Small intestine (tissue), 7 donors: ENCODE data around the gene CIB2. TPM values are rescaled to one million over a fixed set of nuclear protein-coding genes. Genes with fewer than 3 reads are reported as not detected.

ENCODE experiments used
- DNase-seq, 2 donors: peaks; one replicate each; pipeline versions ENCODE4 v3.0.0 to v3.0.0-alpha.2; 2013
- FAIRE-seq: peaks from 2 replicates; lab custom pipeline; 2012; peaks lifted over from hg19 to GRCh38; lab: Jason Lieb, UNC
- H3K27ac ChIP-seq, 3 donors: one replicate each; pipeline ENCODE4 v1.5.1; 2013; ENCODE audit warnings: low read length in 2 of 3, mild to moderate bottlenecking in 2 of 3, control low read depth in 1 of 3, inconsistent platforms in 1 of 3, low read depth in 1 of 3, moderate library complexity in 1 of 3
- H3K27me3 ChIP-seq, 3 donors: one replicate each; pipeline ENCODE4 v1.6.1; 2013; ENCODE audit warnings: low read length in 3 of 3, inconsistent platforms in 1 of 3; ENCODE audit not compliant: control insufficient read depth in 3 of 3, insufficient read depth in 3 of 3
- H3K36me3 ChIP-seq, 3 donors: one replicate each; pipeline ENCODE4 v1.6.1; 2013; ENCODE audit warnings: low read length in 3 of 3, inconsistent platforms in 1 of 3, low read depth in 1 of 3, mild to moderate bottlenecking in 1 of 3, moderate library complexity in 1 of 3; ENCODE audit not compliant: control insufficient read depth in 3 of 3, insufficient read depth in 2 of 3
- H3K4me1 ChIP-seq, 3 donors: one replicate each; pipeline ENCODE4 v1.6.1; 2013; ENCODE audit warnings: low read length in 2 of 3, inconsistent platforms in 1 of 3, low read depth in 1 of 3, mild to moderate bottlenecking in 1 of 3, moderate library complexity in 1 of 3; ENCODE audit not compliant: control insufficient read depth in 3 of 3, insufficient read depth in 2 of 3
- H3K4me3 ChIP-seq, 3 donors: one replicate each; pipeline ENCODE4 v1.5.1; 2013; ENCODE audit warnings: low read length in 3 of 3, control low read depth in 1 of 3, inconsistent platforms in 1 of 3, low read depth in 1 of 3, mild to moderate bottlenecking in 1 of 3, moderate library complexity in 1 of 3
- H3K9me3 ChIP-seq, 2 donors: one replicate each; pipeline ENCODE4 v1.6.1; 2013; ENCODE audit warnings: low read depth in 1 of 2, low read length in 1 of 2; ENCODE audit not compliant: control insufficient read depth in 2 of 2, insufficient read depth in 1 of 2
- WGBS, 3 donors: extraction: QIAGEN DNeasy Blood & Tissue Kit; methylation state at CpG; one replicate each; pipeline ENCODE4 v1.1.7; 2013; 5-methylcytosine and 5-hydroxymethylcytosine counted together
- polyA plus RNA-seq, 4 donors: library from polyadenylated mRNA; stranded (reverse) in 3 of 4; unstranded in 1 of 4; fragments of 200-250 nt in 3 of 4; fragments of 120-200 nt in 1 of 4; gene quantifications; one replicate each; pipeline versions ENCODE4 v1.2.1 to v1.2.3, GENCODE V29; 2013
- donor health status: healthy with polysubstance abuse.
- donor health status: control.
- donor health status: control.
- donor health status: Bipolar disorder and iron deficiency.
- donor health status: healthy.

The CIB2 gene
- polyA plus RNA-seq, 4 donors: 12.7 to 143 (median 52.5) TPM

GRCh38 chr15:78102741-78103140 is 28.5 kb downstream of the CIB2 start:
- Histone ChIP-seq H3K27me3 (no peaks in the 10 kb centered on the region), H3K4me1 (peaks cover 0 to 26% (median 5%) of the 10 kb centered on the region in 3 donors), H3K9me3 (no peaks in the 10 kb centered on the region), H3K36me3 (peaks cover 0 to 75% (median 0%) of the 10 kb centered on the region in 3 donors), H3K4me3 (no peak overlapping the region), H3K27ac (peak overlapping the region in 2 of 3 donors; percentile 24 to 78)
- 78 to 79% (median 79%) methylated on average over 6 of the region's 6 CpGs for WGBS, 3 donors
- DNase-seq (no peak), FAIRE-seq (no peak)

DNA sequence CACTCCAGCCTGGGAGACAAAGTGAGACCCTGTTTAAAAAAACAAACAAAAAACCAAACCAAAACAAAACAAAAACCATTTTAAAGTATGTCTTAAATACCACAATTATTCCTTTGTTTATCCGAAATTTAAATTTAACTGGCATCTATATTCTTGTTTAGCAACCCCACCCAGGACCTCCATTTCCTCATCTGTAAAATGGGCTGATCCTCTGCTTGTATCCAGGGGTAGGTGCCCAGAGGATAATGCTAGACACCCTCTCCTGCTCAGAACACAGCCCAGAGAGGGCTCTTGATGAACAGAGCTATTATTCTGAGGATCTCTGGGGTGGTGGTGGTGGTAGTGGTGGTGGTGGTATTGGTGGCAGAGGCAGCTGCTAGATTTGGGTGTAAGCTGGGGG is 29.0 kb downstream of the CIB2 start:
- Histone ChIP-seq H3K27me3 (no peaks in the 10 kb centered on the region), H3K4me1 (peaks cover 0 to 26% (median 5%) of the 10 kb centered on the region in 3 donors), H3K27ac (no peak overlapping the region), H3K4me3 (no peak overlapping the region), H3K36me3 (peaks cover 0 to 70% (median 0%) of the 10 kb centered on the region in 3 donors), H3K9me3 (no peaks in the 10 kb centered on the region)
- DNase-seq: no peak
- no peak for FAIRE-seq
- WGBS, 3 donors: 81 to 96% (median 94%) methylated on average over 1 of the region's 1 CpG

- WGBS, 3 donors: 93 to 96% (median 94%) methylated on average over 5 of the region's 5 CpGs
- FAIRE-seq: no peak
- Histone ChIP-seq H3K27me3 (no peaks in the 10 kb centered on the region), H3K9me3 (no peaks in the 10 kb centered on the region), H3K27ac (no peak overlapping the region), H3K36me3 (peaks cover 0 to 65% (median 0%) of the 10 kb centered on the region in 3 donors), H3K4me3 (no peak overlapping the region), H3K4me1 (peaks cover 0 to 26% (median 5%) of the 10 kb centered on the region in 3 donors)
- no peak for DNase-seq
These were observed 29.7 kb downstream of the CIB2 start for GRCh38 chr15:78101423-78102105.

DNA sequence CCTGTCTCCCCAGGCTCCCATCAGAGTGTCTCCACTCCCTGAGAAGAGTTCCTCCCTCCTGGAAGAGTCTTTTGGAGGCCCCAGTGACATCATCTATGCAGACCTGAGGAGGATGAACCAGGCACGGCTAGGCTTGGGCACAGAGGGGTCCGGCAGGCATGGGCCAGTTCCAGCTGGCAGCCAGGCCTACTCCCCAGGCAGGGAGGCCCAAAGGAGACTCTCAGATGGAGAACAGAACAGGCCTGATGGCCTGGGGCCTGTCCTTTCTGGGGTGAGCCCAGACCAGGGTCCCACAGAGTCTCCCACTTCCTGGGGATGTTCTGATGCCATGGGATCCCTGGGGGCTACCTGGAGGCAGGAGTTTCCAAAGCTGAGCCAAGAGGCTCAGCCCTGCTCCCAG is 30.4 kb downstream of the CIB2 start:
- H3K27me3 ChIP-seq: no peaks in the 10 kb centered on the region
- peaks cover 0 to 58% (median 0%) of the 10 kb centered on the region in 3 donors for H3K36me3 ChIP-seq
- DNase-seq (no peak), FAIRE-seq (no peak)
- peaks cover 0 to 19% (median 5%) of the 10 kb centered on the region in 3 donors for H3K4me1 ChIP-seq
- no peaks in the 10 kb centered on the region for H3K9me3 ChIP-seq
- no peak overlapping the region for H3K27ac ChIP-seq
- 87 to 100% (median 93%) methylated on average over 2 of the region's 2 CpGs for WGBS, 3 donors
- no peak overlapping the region for H3K4me3 ChIP-seq

DNA sequence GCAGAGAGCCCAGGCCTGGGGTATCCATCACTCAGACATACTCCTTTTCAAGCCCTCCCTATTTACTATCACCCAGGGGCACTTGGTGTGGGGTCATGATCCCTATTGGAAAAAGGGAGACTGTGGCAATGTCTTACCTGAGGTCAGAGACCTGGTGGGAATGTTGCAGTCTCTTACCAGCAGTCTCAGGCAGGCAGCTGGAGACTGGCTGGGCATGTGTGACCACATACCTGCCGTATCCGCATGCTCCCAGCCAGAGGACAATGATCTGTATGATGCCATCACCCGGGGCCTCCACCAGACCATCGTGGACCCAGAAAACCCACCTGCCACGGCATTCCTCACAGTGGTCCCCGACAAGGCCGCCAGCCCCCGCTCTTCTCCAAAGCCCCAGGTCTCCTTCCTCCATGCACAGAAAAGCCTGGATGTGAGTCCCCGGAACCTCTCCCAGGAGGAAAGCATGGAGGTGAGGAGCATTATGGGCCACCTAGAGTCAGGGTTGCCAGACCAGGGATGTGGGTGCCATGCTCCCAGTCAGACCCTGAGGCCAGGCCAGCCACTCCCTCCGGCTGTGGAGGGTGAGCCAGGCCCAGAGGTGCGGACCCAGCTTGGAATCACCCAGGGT is 33.0 kb downstream of the CIB2 start:
- Histone ChIP-seq H3K27me3 (no peaks in the 10 kb centered on the region), H3K27ac (no peak overlapping the region), H3K36me3 (peaks cover 0 to 32% (median 0%) of the 10 kb centered on the region in 3 donors), H3K4me1 (peaks cover 2 to 11% (median 5%) of the 10 kb centered on the region in 3 donors), H3K4me3 (no peak overlapping the region), H3K9me3 (no peaks in the 10 kb centered on the region)
- FAIRE-seq (no peak), DNase-seq (no peak)
- 92 to 96% (median 95%) methylated on average over 11 of the region's 11 CpGs for WGBS, 3 donors

DNA sequence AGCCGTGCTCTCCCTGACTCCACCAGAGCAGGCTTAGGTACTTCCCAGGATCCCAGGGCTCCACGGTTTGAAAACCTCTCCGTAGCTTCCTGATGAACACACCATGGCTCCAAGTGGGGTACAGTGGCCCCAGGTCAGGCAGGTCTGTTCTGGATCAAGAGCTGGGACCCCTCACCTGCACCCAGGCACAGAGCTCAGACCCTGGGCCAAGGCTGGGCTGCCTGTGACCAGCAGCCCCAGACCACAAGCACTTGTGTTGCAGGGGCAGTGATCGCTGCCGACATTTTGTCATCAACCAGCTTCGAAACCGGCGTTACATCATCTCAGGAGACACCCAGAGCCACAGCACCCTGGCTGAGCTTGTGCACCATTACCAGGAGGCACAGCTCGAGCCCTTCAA is 33.6 kb downstream of the CIB2 start:
- no peak for DNase-seq

DNA sequence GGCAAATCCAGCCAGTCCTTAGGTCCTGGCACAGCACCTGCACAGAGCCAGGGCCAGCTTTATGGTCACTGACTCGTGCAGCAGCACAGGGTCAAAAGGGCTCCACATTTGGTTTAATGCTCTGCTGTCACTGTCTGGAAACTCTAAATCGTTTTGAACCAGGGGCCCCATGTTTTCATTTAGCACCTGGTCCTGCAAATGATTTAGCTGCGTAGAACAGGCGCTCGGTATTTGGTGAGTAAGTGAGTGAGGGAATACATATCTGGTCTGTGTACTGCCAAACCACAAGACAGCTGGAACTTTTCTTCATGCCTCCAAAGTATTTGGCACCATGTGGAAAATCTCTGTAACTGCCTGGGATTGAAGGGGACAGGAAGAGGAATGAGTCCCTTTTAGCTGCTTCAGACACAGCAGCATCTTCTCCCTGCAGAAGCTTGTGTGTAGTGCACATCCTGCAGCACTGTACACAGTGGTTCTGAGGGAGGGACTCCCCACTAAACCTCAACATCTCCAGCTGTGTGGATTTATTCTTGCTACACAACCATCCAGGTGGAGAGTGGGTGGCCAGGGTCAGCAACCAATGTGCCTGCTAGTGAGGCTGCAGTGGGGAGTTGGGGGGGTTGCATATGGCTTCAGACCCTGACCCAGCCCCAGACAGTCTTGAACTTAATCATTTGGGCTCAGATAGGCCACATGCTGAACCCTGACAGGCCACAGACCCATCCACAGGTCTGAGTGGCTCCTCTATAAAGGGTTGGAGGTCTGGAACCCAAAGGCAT is 37.8 kb downstream of the CIB2 start:
- Histone ChIP-seq H3K27ac (peak overlapping the region in 1 of 3 donors; percentile 1), H3K36me3 (peaks cover 0 to 4% (median 0%) of the 10 kb centered on the region in 3 donors), H3K4me1 (peaks cover 1 to 29% (median 6%) of the 10 kb centered on the region in 3 donors), H3K27me3 (no peaks in the 10 kb centered on the region), H3K9me3 (no peaks in the 10 kb centered on the region), H3K4me3 (no peak overlapping the region)
- FAIRE-seq (no peak), DNase-seq (peak in 1 of 2 donors; percentile 49)
- 51 to 59% (median 54%) methylated on average over 5 of the region's 5 CpGs for WGBS, 3 donors

More for the DNA sequence above, 33.6 kb downstream of the CIB2 start:
- Histone ChIP-seq H3K9me3 (no peaks in the 10 kb centered on the region), H3K36me3 (peaks cover 0 to 26% (median 0%) of the 10 kb centered on the region in 3 donors), H3K4me1 (peaks cover 0 to 16% (median 5%) of the 10 kb centered on the region in 3 donors), H3K27ac (no peak overlapping the region), H3K4me3 (no peak overlapping the region), H3K27me3 (no peaks in the 10 kb centered on the region)
- no peak for FAIRE-seq
- 90 to 95% (median 91%) methylated on average over 9 of the region's 9 CpGs for WGBS, 3 donors
